K562 (cell line): ENCODE data around the gene FCHO2. TPM values are rescaled to one million over a fixed set of nuclear protein-coding genes. Genes with fewer than 3 reads are reported as not detected.

Experiments
- ETV6 ChIP-seq, 3 experiments: fragments of 150-350 bp in 1 of 3; sonication (generic) in 1 of 3; formaldehyde crosslinking in 1 of 3; IDR thresholded peaks; 2 replicates each; pipeline versions ENCODE4 v1.6.1 to v1.8.0; 2014 to 2022; ENCODE audit warnings: borderline replicate concordance in 2 of 3, low read depth in 2 of 3, antibody characterized with exemption in 1 of 3, low read length in 1 of 3, mild to moderate bottlenecking in 1 of 3, missing genetic modification reagents in 1 of 3
- JUNB ChIP-seq: fragments of 450-650 bp; formaldehyde crosslinking; conservative IDR thresholded peaks from 2 replicates; pipeline ENCODE4 v1.4.0; 2020; ENCODE audit warnings: mild to moderate bottlenecking
- KLF6 ChIP-seq: fragments of 250-450 bp; sonication (Bioruptor Pico); IDR thresholded peaks from 2 replicates; pipeline ENCODE4 v1.4.0; 2020; ENCODE audit warnings: mild to moderate bottlenecking, moderate library complexity, borderline replicate concordance
- MED1 ChIP-seq: sonication (generic); formaldehyde crosslinking; IDR thresholded peaks from 2 replicates; pipeline ENCODE4 v1.8.1; 2023; ENCODE audit warnings: missing genetic modification reagents, borderline replicate concordance
- PHTF2 ChIP-seq: fragments of 250-450 bp; sonication (Bioruptor Pico); IDR thresholded peaks from 2 replicates; pipeline ENCODE4 v1.5.0; 2021; ENCODE audit warnings: mild to moderate bottlenecking
- TEAD1 ChIP-seq, 2 experiments: fragments of 450-650 bp in 1 of 2; sonication (generic) in 1 of 2; formaldehyde crosslinking; IDR thresholded peaks; 2 replicates each; pipeline versions ENCODE4 v1.4.0 to v1.8.0; 2020 to 2022; ENCODE audit warnings: mild to moderate bottlenecking in 2 of 2, missing genetic modification reagents in 1 of 2
- ZNF121 ChIP-seq: sonication (generic); formaldehyde crosslinking; conservative IDR thresholded peaks from 2 replicates; pipeline ENCODE4 v1.8.0; 2022; ENCODE audit warnings: missing genetic modification reagents
- ZNF830 ChIP-seq: fragments of 250-450 bp; sonication (Bioruptor Pico); IDR thresholded peaks from 2 replicates; pipeline ENCODE4 v1.5.0; 2021; ENCODE audit warnings: mild to moderate bottlenecking
- polyA plus RNA-seq, 8 experiments: library from polyadenylated mRNA; depleted of rRNA in 4 of 8; stranded (reverse) in 5 of 8; unstranded in 3 of 8; fragments of >200 nt; fragmentation: Nextera tagmentation in 2 of 8; fragmentation: Illumina TruSeq in 1 of 8; extraction: Ambion mirVana in 2 of 8; extraction: Trizol in 1 of 8; gene quantifications; 2 replicates each; pipeline versions ENCODE4 v1.2.1 to v1.2.3, GENCODE V29; 2011 to 2014; ENCODE audit warnings: inconsistent platforms in 1 of 8, missing spikeins in 1 of 8
- total RNA-seq, 7 experiments: library from RNA; depleted of rRNA in 6 of 7; stranded (reverse); fragments of >200 nt in 6 of 7; fragmentation: Illumina TruSeq in 2 of 7; extraction: Trizol in 2 of 7; gene quantifications; 2 replicates each; pipeline versions ENCODE4 v1.2.1 to v1.2.3, GENCODE V29; 2011 to 2021; ENCODE audit warnings: low replicate concordance in 1 of 7
- TF ChIP-seq, protein P1 (sequence below), 2 experiments: IDR thresholded peaks; 2 replicates each; pipeline ENCODE4 v1.6.1; 2011; ENCODE audit warnings: borderline replicate concordance in 1 of 2, control low read depth in 1 of 2, low read depth in 1 of 2, low read length in 1 of 2, mild to moderate bottlenecking in 1 of 2, mixed read lengths in 1 of 2, moderate library complexity in 1 of 2; ENCODE audit not compliant: insufficient read depth in 1 of 2, insufficient read length in 1 of 2, poor library complexity in 1 of 2, severe bottlenecking in 1 of 2; ENCODE audit errors: extremely low read depth in 1 of 2
- TF ChIP-seq, protein P2 (sequence below), 2 experiments: fragments of 200-800 bp in 1 of 2; sonication (Bioruptor generic) in 1 of 2; sonication (generic) in 1 of 2; formaldehyde crosslinking in 1 of 2; IDR thresholded peaks in 1 of 2; conservative IDR thresholded peaks in 1 of 2; 2 replicates each; pipeline versions ENCODE4 v1.5.0 to v1.6.1; 2016 to 2020; ENCODE audit warnings: missing compliant biosample characterization in 1 of 2, missing genetic modification characterization in 1 of 2, missing genetic modification reagents in 1 of 2
- TF ChIP-seq, protein P3 (sequence below), 2 experiments: fragments of 250-450 bp in 1 of 2; fragments of 450-650 bp in 1 of 2; sonication (Bioruptor Pico) in 1 of 2; IDR thresholded peaks; 2 replicates each; pipeline versions ENCODE4 v1.6.1 to v1.8.0; 2016 to 2021; ENCODE audit warnings: mild to moderate bottlenecking in 2 of 2, moderate library complexity in 2 of 2, missing compliant biosample characterization in 1 of 2, missing genetic modification characterization in 1 of 2
- TF ChIP-seq, protein P4 (sequence below), 2 experiments: fragments of 450-650 bp in 1 of 2; sonication (generic) in 1 of 2; formaldehyde crosslinking; conservative IDR thresholded peaks; 2 replicates each; pipeline versions ENCODE4 v1.4.0 to v1.8.1; 2020 to 2022; ENCODE audit warnings: mild to moderate bottlenecking in 1 of 2, missing genetic modification reagents in 1 of 2
- TF ChIP-seq, protein P5 (sequence below): fragments of 250-450 bp; sonication (Bioruptor Pico); IDR thresholded peaks from 2 replicates; pipeline ENCODE4 v1.5.0; 2021; ENCODE audit warnings: mild to moderate bottlenecking, borderline replicate concordance

FCHO2 gene
- total and polyA plus RNA-seq, 9 of the 15 experiments (the other 6 are each of a cell fraction or from before 2014, with no cell fraction given), result 4.4 to 13.4 (median 8.3) TPM

DNA sequence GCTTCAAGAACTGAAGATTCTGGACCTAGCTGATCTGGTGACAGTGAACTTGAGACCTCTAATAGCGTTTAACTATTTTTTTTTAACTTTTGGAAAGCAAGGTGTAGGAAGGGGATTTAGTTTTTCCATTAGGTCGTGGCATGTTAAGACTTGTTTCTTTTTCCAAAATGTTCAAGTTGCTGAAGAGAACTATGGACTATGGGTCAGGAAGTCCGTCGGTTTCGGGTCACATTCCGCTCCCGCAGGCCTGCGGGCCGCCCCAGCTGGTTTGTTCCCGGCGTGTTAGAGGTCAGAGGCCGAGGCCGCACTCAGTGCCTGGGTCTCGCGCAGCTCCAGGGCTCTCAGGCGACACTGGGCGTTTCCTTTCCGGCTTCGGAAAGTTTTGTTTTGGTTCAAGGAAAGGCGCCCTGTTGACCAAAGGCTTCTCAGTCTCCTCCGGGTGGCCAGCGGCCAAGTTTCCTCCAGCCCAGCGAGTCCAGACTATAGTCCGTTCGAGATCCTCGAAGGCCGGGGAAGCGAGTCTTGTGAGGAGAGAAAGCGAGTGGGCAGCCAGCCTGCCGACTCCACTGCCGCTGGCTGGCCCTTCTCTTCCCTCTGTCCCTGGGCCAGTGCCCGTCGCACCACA is 586 bp upstream of the FCHO2 start (continued):
- TF ChIP-seq, protein P1, sequence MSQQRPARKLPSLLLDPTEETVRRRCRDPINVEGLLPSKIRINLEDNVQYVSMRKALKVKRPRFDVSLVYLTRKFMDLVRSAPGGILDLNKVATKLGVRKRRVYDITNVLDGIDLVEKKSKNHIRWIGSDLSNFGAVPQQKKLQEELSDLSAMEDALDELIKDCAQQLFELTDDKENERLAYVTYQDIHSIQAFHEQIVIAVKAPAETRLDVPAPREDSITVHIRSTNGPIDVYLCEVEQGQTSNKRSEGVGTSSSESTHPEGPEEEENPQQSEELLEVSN (IDR thresholded peaks at IDR 0.05; ENCODE audit: borderline replicate concordance in 1 of 2, extremely low read depth in 1 of 2, insufficient read depth in 1 of 2, insufficient read length in 1 of 2, low read depth in 1 of 2, low read length in 1 of 2, poor library complexity in 1 of 2, severe bottlenecking in 1 of 2), result peak in 1 of 2 experiments; percentile 59
- TF ChIP-seq, protein P2, sequence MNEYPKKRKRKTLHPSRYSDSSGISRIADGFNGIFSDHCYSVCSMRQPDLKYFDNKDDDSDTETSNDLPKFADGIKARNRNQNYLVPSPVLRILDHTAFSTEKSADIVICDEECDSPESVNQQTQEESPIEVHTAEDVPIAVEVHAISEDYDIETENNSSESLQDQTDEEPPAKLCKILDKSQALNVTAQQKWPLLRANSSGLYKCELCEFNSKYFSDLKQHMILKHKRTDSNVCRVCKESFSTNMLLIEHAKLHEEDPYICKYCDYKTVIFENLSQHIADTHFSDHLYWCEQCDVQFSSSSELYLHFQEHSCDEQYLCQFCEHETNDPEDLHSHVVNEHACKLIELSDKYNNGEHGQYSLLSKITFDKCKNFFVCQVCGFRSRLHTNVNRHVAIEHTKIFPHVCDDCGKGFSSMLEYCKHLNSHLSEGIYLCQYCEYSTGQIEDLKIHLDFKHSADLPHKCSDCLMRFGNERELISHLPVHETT (CRISPR knock-in tag; conservative IDR thresholded peaks at IDR 0.05 in 1 of 2, IDR thresholded peaks at IDR 0.05 in 1 of 2), result no peak
- TF ChIP-seq, protein P3, sequence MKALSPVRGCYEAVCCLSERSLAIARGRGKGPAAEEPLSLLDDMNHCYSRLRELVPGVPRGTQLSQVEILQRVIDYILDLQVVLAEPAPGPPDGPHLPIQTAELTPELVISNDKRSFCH (CRISPR knock-in tag; IDR thresholded peaks at IDR 0.05), result no peak
- TF ChIP-seq, protein P3 (tag; IDR thresholded peaks at IDR 0.05), result no peak
- TF ChIP-seq, protein P4, sequence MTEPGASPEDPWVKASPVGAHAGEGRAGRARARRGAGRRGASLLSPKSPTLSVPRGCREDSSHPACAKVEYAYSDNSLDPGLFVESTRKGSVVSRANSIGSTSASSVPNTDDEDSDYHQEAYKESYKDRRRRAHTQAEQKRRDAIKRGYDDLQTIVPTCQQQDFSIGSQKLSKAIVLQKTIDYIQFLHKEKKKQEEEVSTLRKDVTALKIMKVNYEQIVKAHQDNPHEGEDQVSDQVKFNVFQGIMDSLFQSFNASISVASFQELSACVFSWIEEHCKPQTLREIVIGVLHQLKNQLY (CRISPR knock-in tag; conservative IDR thresholded peaks at IDR 0.05), result no peak
- TF ChIP-seq TEAD1 (CRISPR knock-in tag; IDR thresholded peaks at IDR 0.05) (no peak), ZNF121 (no peak), JUNB (CRISPR knock-in tag) (no peak), ETV6 (IDR thresholded peaks at IDR 0.05; ENCODE audit: borderline replicate concordance in 1 of 2, low read depth in 2 of 2, low read length in 1 of 2) (no peak), ETV6 (CRISPR knock-in tag; IDR thresholded peaks at IDR 0.05; ENCODE audit: borderline replicate concordance) (no peak), MED1 (CRISPR knock-in tag) (no peak), PHTF2 (CRISPR knock-in tag) (no peak), KLF6 (CRISPR knock-in tag) (no peak), ZNF830 (CRISPR knock-in tag) (no peak)
- TF ChIP-seq, protein P5, sequence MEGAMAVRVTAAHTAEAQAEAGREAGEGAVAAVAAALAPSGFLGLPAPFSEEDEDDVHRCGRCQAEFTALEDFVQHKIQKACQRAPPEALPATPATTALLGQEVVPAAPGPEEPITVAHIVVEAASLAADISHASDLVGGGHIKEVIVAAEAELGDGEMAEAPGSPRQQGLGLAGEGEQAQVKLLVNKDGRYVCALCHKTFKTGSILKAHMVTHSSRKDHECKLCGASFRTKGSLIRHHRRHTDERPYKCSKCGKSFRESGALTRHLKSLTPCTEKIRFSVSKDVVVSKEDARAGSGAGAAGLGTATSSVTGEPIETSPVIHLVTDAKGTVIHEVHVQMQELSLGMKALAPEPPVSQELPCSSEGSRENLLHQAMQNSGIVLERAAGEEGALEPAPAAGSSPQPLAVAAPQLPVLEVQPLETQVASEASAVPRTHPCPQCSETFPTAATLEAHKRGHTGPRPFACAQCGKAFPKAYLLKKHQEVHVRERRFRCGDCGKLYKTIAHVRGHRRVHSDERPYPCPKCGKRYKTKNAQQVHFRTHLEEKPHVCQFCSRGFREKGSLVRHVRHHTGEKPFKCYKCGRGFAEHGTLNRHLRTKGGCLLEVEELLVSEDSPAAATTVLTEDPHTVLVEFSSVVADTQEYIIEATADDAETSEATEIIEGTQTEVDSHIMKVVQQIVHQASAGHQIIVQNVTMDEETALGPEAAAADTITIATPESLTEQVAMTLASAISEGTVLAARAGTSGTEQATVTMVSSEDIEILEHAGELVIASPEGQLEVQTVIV (CRISPR knock-in tag), result no peak
